Stimulated activated CD4-positive, alpha-beta T cell treated with anti-CD3 and anti-CD28 coated beads, Interleukin-1b, Interleukin-23, amount 100 ng/mL, for 1 hour (primary cell): ENCODE results near the gene TUSC1.
"Not testable (repeated sequence)": the region's sequence is repeated elsewhere in the genome, so short reads cannot be mapped to it uniquely, and the experiment has no call there.

Experiments used
- DNase-seq, 2 donors: peaks; one replicate each; pipeline ENCODE4 v3.0.0-alpha.2; 2020; ENCODE audit warnings: low read depth in 2 of 2

Gene TUSC1

GRCh38 chr9:25678147-25678666, at the start of gene TUSC1:
TUSC1 (minus strand) TSS chr9:25678444; CDS start chr9:25678312, 132 bp downstream.
- DNase-seq: no peak

GRCh38 chr9:25726871-25727410, 48.7 kb upstream of the TUSC1 start:
- DNase-seq: no peak

GRCh38 chr9:25724424-25724823, 46.2 kb upstream of the TUSC1 start:
- no peak for DNase-seq

GRCh38 chr9:25716220-25716872, 38.1 kb upstream of the TUSC1 start:
- no peak for DNase-seq

GRCh38 chr9:25709941-25710340, 31.7 kb upstream of the TUSC1 start:
- no peak for DNase-seq

GRCh38 chr9:25704800-25705199, 26.6 kb upstream of the TUSC1 start:
- no peak for DNase-seq

GRCh38 chr9:25703701-25704357, 25.6 kb upstream of the TUSC1 start:
- DNase-seq: no peak

GRCh38 chr9:25702536-25702935, 24.3 kb upstream of the TUSC1 start:
- DNase-seq: no peak

GRCh38 chr9:25700899-25701298, 22.7 kb upstream of the TUSC1 start:
- DNase-seq: not testable (repeated sequence)

GRCh38 chr9:25700430-25700829, 22.2 kb upstream of the TUSC1 start:
- DNase-seq: no peak

- DNase-seq: no peak
Observed at GRCh38 chr9:25691786-25692185, 13.5 kb upstream of the TUSC1 start.

GRCh38 chr9:25684321-25684720, 6.1 kb upstream of the TUSC1 start:
- DNase-seq: no peak

GRCh38 chr9:25681266-25681665, 3.0 kb upstream of the TUSC1 start:
- DNase-seq: no peak

GRCh38 chr9:25678846-25679360, 659 bp upstream of the TUSC1 start:
- DNase-seq: no peak

- no peak for DNase-seq
Observed at GRCh38 chr9:25677301-25678146, 720 bp downstream of the TUSC1 start.

- DNase-seq: not testable (repeated sequence)
Observed at GRCh38 chr9:25675858-25676257, 2.4 kb downstream of the TUSC1 start.

- no peak for DNase-seq
Observed at GRCh38 chr9:25658571-25658970, 19.7 kb downstream of the TUSC1 start.

- no peak for DNase-seq
Observed at GRCh38 chr9:25654417-25654816, 23.8 kb downstream of the TUSC1 start.

- no peak for DNase-seq
Observed at GRCh38 chr9:25648116-25648515, 30.1 kb downstream of the TUSC1 start.

GRCh38 chr9:25636026-25636425, 42.2 kb downstream of the TUSC1 start:
- no peak for DNase-seq

- DNase-seq: no peak
Observed at GRCh38 chr9:25629231-25629630, 49.0 kb downstream of the TUSC1 start.
